Keratinocyte (primary cell): ENCODE measurements around the gene HAND2. TPM values are rescaled to one million over a fixed set of nuclear protein-coding genes. Genes with fewer than 3 reads are reported as not detected.

Experiments
- DNase-seq: peaks from one replicate; pipeline ENCODE4 v3.0.0-alpha.2; 2011; ENCODE audit warnings: low read depth, missing footprints, low spot score
- FAIRE-seq: peaks from 2 replicates; lab custom pipeline; 2011; peaks lifted over from hg19 to GRCh38; lab: Jason Lieb, UNC
- H2AFZ ChIP-seq: 2 replicates; pipeline ENCODE4 v1.6.0; 2012; ENCODE audit warnings: low read length, control low read depth, inconsistent platforms; ENCODE audit not compliant: control insufficient read depth
- H3K27ac ChIP-seq: 2 replicates; pipeline ENCODE4 v1.5.1; 2011; ENCODE audit warnings: low read length; ENCODE audit not compliant: control insufficient read depth, insufficient read depth
- H3K27me3 ChIP-seq: 3 replicates; pipeline ENCODE4 v1.6.0; 2011; ENCODE audit warnings: low read length; ENCODE audit not compliant: control insufficient read depth, insufficient read depth; ENCODE audit errors: extremely low read depth
- H3K36me3 ChIP-seq, 2 experiments: 2 replicates in 1 of 2; 3 replicates in 1 of 2; pipeline ENCODE4 v1.5.1; 2011; ENCODE audit warnings: low read length in 2 of 2, mild to moderate bottlenecking in 1 of 2; ENCODE audit not compliant: control insufficient read depth in 2 of 2, insufficient read depth in 2 of 2; ENCODE audit errors: extremely low read depth in 1 of 2
- H3K4me1 ChIP-seq: 3 replicates; pipeline ENCODE4 v1.5.1; 2011; ENCODE audit warnings: low read length; ENCODE audit not compliant: control insufficient read depth, insufficient read depth; ENCODE audit errors: extremely low read depth
- H3K4me2 ChIP-seq: 3 replicates; pipeline ENCODE4 v1.6.0; 2011; ENCODE audit warnings: low read depth, low read length; ENCODE audit not compliant: control insufficient read depth, insufficient read depth; ENCODE audit errors: extremely low read depth
- H3K4me3 ChIP-seq, 3 experiments: fragments of 200-600 bp in 1 of 3; sonication (generic) in 1 of 3; 2 replicates in 2 of 3; 3 replicates in 1 of 3; pipeline ENCODE4 v1.5.1; 2011 to 2016; ENCODE audit warnings: low read length in 3 of 3, mild to moderate bottlenecking in 3 of 3, control low read depth in 2 of 3, inconsistent platforms in 1 of 3, low read depth in 1 of 3, mixed read lengths in 1 of 3, mixed run types in 1 of 3, moderate library complexity in 1 of 3; ENCODE audit not compliant: control insufficient read depth in 2 of 3, insufficient read depth in 2 of 3; ENCODE audit errors: extremely low read depth in 1 of 3
- H3K79me2 ChIP-seq: 2 replicates; pipeline ENCODE4 v1.6.0; 2012; ENCODE audit warnings: low read length; ENCODE audit not compliant: control insufficient read depth, insufficient read depth
- H3K9ac ChIP-seq: 3 replicates; pipeline ENCODE4 v1.6.0; 2011; ENCODE audit warnings: low read length; ENCODE audit not compliant: control insufficient read depth, insufficient read depth; ENCODE audit errors: extremely low read depth
- H3K9me1 ChIP-seq: 3 replicates; pipeline ENCODE4 v1.6.0; 2011; ENCODE audit warnings: low read length; ENCODE audit not compliant: control insufficient read depth, insufficient read depth; ENCODE audit errors: extremely low read depth
- H3K9me3 ChIP-seq: 2 replicates; pipeline ENCODE4 v1.5.1; 2012; ENCODE audit warnings: low read depth, low read length; ENCODE audit not compliant: control insufficient read depth
- H4K20me1 ChIP-seq: 3 replicates; pipeline ENCODE4 v1.6.0; 2011; ENCODE audit warnings: low read length; ENCODE audit not compliant: control insufficient read depth, insufficient read depth; ENCODE audit errors: extremely low read depth
- EZH2 ChIP-seq: IDR thresholded peaks from one replicate; pipeline ENCODE4 v1.6.1; 2012; ENCODE audit warnings: inconsistent platforms, mild to moderate bottlenecking, low read length, moderate library complexity
- dilution Hi-C: fragments of 300-500 bp; cut with MboI; formaldehyde crosslinking; loops from one replicate; pipeline ENCODE4 v1.7.0; 2020; ENCODE audit warnings: low sequenced_read_pairs; ENCODE audit not compliant: extremely low pct_ligation_motif_present
- polyA plus RNA-seq, 5 experiments: library from polyadenylated mRNA; depleted of rRNA in 3 of 5; stranded (reverse) in 3 of 5; stranded (forward) in 1 of 5; unstranded in 1 of 5; fragments of >200 nt; gene quantifications; 1 replicate in 1 of 5; 2 replicates in 3 of 5; 3 replicates in 1 of 5; pipeline versions ENCODE4 v1.2.1 to v1.2.3, GENCODE V29; 2011 to 2012; ENCODE audit warnings: missing spikeins in 2 of 5, low read depth in 1 of 5, low replicate concordance in 1 of 5
- TF ChIP-seq, protein P1 (sequence below), 3 experiments: IDR thresholded peaks in 1 of 3; conservative IDR thresholded peaks in 1 of 3; optimal IDR thresholded peaks in 1 of 3; 2 replicates in 2 of 3; 3 replicates in 1 of 3; pipeline versions ENCODE3 to v1.5.1; 2011; ENCODE audit warnings: low read length in 3 of 3, mild to moderate bottlenecking in 3 of 3, moderate library complexity in 2 of 3, control low read depth in 1 of 3, inconsistent platforms in 1 of 3; ENCODE audit not compliant: insufficient read depth in 2 of 3; ENCODE audit errors: extremely low read depth in 1 of 3

HAND2 gene
- polyA plus RNA-seq, 1 donor (not counting 4 experiments of a cell fraction or from before 2014, with no cell fraction given), result not detected

DNA sequence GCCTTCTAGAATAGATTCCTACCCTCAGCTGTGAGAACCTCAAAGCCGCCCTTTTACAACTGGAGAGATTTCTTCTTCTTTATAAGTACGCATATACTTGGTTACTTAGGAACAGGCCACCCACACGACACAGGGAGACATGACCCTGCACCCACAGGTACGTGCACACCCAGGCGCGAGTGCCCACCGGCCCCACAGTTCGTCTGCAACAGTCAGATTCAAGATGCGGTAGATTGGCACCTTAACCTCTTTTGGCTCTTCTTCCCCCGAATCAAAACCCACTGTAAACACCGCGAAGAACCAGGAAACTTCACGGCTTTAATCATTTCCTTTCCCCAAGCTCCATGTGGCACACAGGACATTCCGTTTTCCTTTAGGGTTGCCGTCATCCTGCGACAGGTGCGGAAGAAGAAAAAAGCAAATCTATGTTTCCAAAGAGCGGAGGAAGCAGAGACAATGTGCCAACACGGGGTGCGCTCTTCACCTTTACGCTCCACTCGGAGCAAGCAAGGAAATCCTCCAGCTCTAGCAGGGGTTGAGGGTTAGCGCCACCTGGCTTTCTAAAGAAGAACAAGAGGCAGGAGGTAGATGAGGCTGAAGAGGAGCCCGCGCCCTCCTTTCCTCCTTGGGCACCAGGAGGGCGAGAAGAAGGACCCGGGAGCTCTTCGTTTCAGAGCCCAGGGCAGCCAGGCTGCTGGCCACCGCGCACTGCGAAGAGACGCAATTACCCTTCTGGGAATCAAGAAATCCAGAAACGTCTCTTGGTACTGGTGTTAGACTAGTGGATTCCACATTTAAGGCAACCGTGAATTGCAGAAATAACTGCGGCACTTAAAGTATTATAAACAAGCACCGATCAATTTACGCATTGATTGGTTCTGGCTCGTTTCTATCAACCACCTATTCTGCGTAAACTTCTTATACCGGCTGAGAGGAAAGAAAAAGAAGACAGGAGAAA lies 35.7 kb downstream of the HAND2 start:
- H3K9ac ChIP-seq, result no peak overlapping the region
- TF ChIP-seq, protein P1, sequence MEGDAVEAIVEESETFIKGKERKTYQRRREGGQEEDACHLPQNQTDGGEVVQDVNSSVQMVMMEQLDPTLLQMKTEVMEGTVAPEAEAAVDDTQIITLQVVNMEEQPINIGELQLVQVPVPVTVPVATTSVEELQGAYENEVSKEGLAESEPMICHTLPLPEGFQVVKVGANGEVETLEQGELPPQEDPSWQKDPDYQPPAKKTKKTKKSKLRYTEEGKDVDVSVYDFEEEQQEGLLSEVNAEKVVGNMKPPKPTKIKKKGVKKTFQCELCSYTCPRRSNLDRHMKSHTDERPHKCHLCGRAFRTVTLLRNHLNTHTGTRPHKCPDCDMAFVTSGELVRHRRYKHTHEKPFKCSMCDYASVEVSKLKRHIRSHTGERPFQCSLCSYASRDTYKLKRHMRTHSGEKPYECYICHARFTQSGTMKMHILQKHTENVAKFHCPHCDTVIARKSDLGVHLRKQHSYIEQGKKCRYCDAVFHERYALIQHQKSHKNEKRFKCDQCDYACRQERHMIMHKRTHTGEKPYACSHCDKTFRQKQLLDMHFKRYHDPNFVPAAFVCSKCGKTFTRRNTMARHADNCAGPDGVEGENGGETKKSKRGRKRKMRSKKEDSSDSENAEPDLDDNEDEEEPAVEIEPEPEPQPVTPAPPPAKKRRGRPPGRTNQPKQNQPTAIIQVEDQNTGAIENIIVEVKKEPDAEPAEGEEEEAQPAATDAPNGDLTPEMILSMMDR (optimal IDR thresholded peaks at IDR 0.05 in 1 of 3, IDR thresholded peaks at IDR 0.05 in 1 of 3, conservative IDR thresholded peaks at IDR 0.05 in 1 of 3; ENCODE audit: extremely low read depth in 1 of 3, insufficient read depth in 2 of 3, low read length in 3 of 3), result peak; percentile 75 to 86 (median 80)
- peak; percentile 46 for TF ChIP-seq EZH2
- dilution Hi-C loops, result no loop called here

DNA sequence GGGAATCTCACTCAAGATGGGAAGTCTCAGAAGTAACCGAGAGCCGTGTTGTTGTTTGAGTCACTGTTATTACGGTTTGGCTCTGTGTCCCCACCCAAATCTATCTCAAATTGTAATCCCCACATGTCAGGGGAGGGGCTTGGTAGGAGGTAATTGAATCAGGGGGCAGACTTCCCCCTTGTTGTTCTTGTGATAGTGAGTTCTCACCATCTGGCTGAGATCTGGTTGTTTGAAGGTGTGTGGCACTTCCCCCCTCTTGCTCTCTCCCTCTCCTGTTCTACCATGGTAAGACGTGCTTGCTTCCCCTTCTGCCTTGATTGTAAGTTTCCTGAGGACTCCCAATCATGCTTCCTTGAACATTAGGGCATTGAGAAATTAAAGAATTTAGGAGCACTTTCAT lies 37.0 kb downstream of the HAND2 start:
- H3K36me3 ChIP-seq, result no peaks in the 10 kb centered on the region
- H3K27me3 ChIP-seq, result no peaks in the 10 kb centered on the region
- no peak overlapping the region for H3K4me2 ChIP-seq
- no peak overlapping the region for H3K27ac ChIP-seq
- no peak overlapping the region for H3K9ac ChIP-seq
- H3K4me3 ChIP-seq, result no peak overlapping the region
- TF ChIP-seq, protein P1 (optimal IDR thresholded peaks at IDR 0.05 in 1 of 3, IDR thresholded peaks at IDR 0.05 in 1 of 3, conservative IDR thresholded peaks at IDR 0.05 in 1 of 3; ENCODE audit: extremely low read depth in 1 of 3, insufficient read depth in 2 of 3, low read length in 3 of 3), result no peak
- TF ChIP-seq EZH2, result no peak
- dilution Hi-C loops, result no loop called here
- no peaks in the 10 kb centered on the region for H3K9me3 ChIP-seq
- H3K4me1 ChIP-seq, result peaks cover 4% of the 10 kb centered on the region
- no peak overlapping the region for H2AFZ ChIP-seq
- H4K20me1 ChIP-seq, result no peaks in the 10 kb centered on the region
- H3K9me1 ChIP-seq, result no peaks in the 10 kb centered on the region
- H3K79me2 ChIP-seq, result no peaks in the 10 kb centered on the region
- FAIRE-seq, result no peak
- no peak for DNase-seq

More for the DNA sequence above, 35.7 kb downstream of the HAND2 start:
- Histone ChIP-seq H3K4me2 (peak overlapping the region; percentile 76), H3K9me3 (no peaks in the 10 kb centered on the region), H4K20me1 (no peaks in the 10 kb centered on the region), H3K36me3 (no peaks in the 10 kb centered on the region), H2AFZ (peak overlapping the region; percentile 89), H3K27me3 (no peaks in the 10 kb centered on the region), H3K79me2 (no peaks in the 10 kb centered on the region), H3K9me1 (no peaks in the 10 kb centered on the region), H3K27ac (no peak overlapping the region), H3K4me1 (peaks cover 4% of the 10 kb centered on the region), H3K4me3 (peak overlapping the region in 2 of 3 experiments; percentile 18 to 44)
- no peak for DNase-seq
- peak; percentile 51 for FAIRE-seq
